K562 (cell line): ENCODE results near the gene CENPX.

Experiments used
- CBX2 ChIP-seq: fragments of 200-600 bp; sonication (generic); IDR thresholded peaks from one replicate; pipeline ENCODE4 v1.6.1; 2012; ENCODE audit warnings: mild to moderate bottlenecking, low read length, inconsistent platforms; ENCODE audit not compliant: insufficient read depth, poor library complexity, severe bottlenecking
- DDX20 ChIP-seq: fragments of 450-650 bp; IDR thresholded peaks from 2 replicates; pipeline ENCODE4 v1.6.1; 2016; ENCODE audit warnings: missing genetic modification characterization, low read depth, mild to moderate bottlenecking, missing compliant biosample characterization, moderate library complexity
- EZH2 ChIP-seq: IDR thresholded peaks from 2 replicates; pipeline ENCODE4 v1.6.1; 2012; ENCODE audit warnings: low read depth, mild to moderate bottlenecking, inconsistent platforms, low read length, borderline replicate concordance
- KAT8 ChIP-seq: fragments of 450-650 bp; IDR thresholded peaks from 2 replicates; pipeline ENCODE4 v1.6.1; 2016; ENCODE audit warnings: low read depth, mild to moderate bottlenecking
- KLF16 ChIP-seq: IDR thresholded peaks from 2 replicates; pipeline ENCODE4 v1.6.1; 2016; ENCODE audit warnings: antibody characterized with exemption
- MAX ChIP-seq: sonication (generic); formaldehyde crosslinking; IDR thresholded peaks from 2 replicates; pipeline ENCODE4 v1.9.0; 2022; ENCODE audit warnings: mild to moderate bottlenecking, missing genetic modification reagents
- POLR2A ChIP-seq: fragments of 450-650 bp; conservative IDR thresholded peaks from 2 replicates; pipeline ENCODE4 v1.6.1; 2016
- POLR2AphosphoS5 ChIP-seq: IDR thresholded peaks from 2 replicates; pipeline ENCODE4 v1.6.1; 2011; ENCODE audit warnings: mild to moderate bottlenecking, low read depth, low read length, moderate library complexity; ENCODE audit not compliant: control insufficient read depth, insufficient read depth
- SMARCA5 ChIP-seq: fragments of 450-650 bp; IDR thresholded peaks from 2 replicates; pipeline ENCODE4 v1.6.1; 2016
- SPI1 ChIP-seq: IDR thresholded peaks from 2 replicates; pipeline ENCODE4 v1.6.1; 2011; ENCODE audit warnings: low read depth, low read length, control low read depth, borderline replicate concordance
- TSC22D4 ChIP-seq: fragments of 450-650 bp; IDR thresholded peaks from 2 replicates; pipeline ENCODE4 v1.6.1; 2016; ENCODE audit warnings: missing genetic modification characterization, missing biosample characterization, control low read depth
- ZNF274 ChIP-seq: IDR thresholded peaks from 2 replicates; pipeline ENCODE4 v1.6.1; 2011; ENCODE audit warnings: low read depth, mild to moderate bottlenecking, low read length, moderate library complexity, borderline replicate concordance
- TF ChIP-seq, protein P1 (sequence below), 3 experiments: IDR thresholded peaks in 2 of 3; conservative IDR thresholded peaks in 1 of 3; 2 replicates each; pipeline ENCODE4 v1.5.1; 2011 to 2012; ENCODE audit warnings: low read length in 3 of 3, mild to moderate bottlenecking in 3 of 3, control low read depth in 2 of 3, improper control_type of control experiment in 1 of 3, inconsistent platforms in 1 of 3, low read depth in 1 of 3, mixed read lengths in 1 of 3, moderate library complexity in 1 of 3; ENCODE audit not compliant: insufficient read depth in 2 of 3

- TF ChIP-seq, protein P1, sequence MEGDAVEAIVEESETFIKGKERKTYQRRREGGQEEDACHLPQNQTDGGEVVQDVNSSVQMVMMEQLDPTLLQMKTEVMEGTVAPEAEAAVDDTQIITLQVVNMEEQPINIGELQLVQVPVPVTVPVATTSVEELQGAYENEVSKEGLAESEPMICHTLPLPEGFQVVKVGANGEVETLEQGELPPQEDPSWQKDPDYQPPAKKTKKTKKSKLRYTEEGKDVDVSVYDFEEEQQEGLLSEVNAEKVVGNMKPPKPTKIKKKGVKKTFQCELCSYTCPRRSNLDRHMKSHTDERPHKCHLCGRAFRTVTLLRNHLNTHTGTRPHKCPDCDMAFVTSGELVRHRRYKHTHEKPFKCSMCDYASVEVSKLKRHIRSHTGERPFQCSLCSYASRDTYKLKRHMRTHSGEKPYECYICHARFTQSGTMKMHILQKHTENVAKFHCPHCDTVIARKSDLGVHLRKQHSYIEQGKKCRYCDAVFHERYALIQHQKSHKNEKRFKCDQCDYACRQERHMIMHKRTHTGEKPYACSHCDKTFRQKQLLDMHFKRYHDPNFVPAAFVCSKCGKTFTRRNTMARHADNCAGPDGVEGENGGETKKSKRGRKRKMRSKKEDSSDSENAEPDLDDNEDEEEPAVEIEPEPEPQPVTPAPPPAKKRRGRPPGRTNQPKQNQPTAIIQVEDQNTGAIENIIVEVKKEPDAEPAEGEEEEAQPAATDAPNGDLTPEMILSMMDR (IDR thresholded peaks at IDR 0.05 in 2 of 3, conservative IDR thresholded peaks at IDR 0.05 in 1 of 3; ENCODE audit: insufficient read depth in 2 of 3, low read depth in 1 of 3, low read length in 3 of 3): no peak
- TF ChIP-seq KAT8 (no peak), TSC22D4 (no peak), POLR2A (no peak), CBX2 (no peak), EZH2 (no peak), KLF16 (no peak), DDX20 (tag) (no peak), MAX (CRISPR knock-in tag) (no peak), POLR2AphosphoS5 (no peak), ZNF274 (no peak), SMARCA5 (no peak), SPI1 (no peak)
Measured at GRCh38 chr17:82013772-82014321, 8.8 kb downstream of the CENPX start.
